ENCODE data around the gene NUDT8.
"Not testable (repeated sequence)": the region's sequence is repeated elsewhere in the genome, so short reads cannot be mapped to it uniquely, and the experiment has no call there.

Gene NUDT8

DNA sequence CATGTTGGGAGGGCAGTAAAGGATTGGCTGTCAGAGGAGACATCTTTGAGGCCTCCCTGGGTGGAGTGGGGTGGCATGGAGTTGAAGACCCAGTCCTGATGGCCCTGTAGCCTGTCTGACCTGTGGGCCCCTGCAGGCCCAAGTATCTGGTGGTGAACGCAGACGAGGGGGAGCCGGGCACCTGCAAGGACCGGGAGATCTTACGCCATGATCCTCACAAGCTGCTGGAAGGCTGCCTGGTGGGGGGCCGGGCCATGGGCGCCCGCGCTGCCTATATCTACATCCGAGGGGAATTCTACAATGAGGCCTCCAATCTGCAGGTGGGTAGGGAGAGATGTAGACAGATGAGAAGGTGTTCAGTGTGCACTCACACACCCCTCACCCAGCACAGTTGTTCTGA lies 20.4 kb downstream of the NUDT8 start:
- no peak overlapping the region for H3K4me3 Mint-ChIP-seq
- H3K9me3 Mint-ChIP-seq: no peaks in the 10 kb centered on the region
- H3K27ac Mint-ChIP-seq: no peak overlapping the region
- DNase-seq (no peak), ATAC-seq (replicated peaks) (no peak)
- H3K27me3 Mint-ChIP-seq: peaks cover 6 to 13% of the 10 kb centered on the region in 2 donors
- peaks cover 32 to 60% of the 10 kb centered on the region in 2 donors for H3K4me1 Mint-ChIP-seq
- H3K36me3 Mint-ChIP-seq: peaks cover 41 to 49% of the 10 kb centered on the region in 2 donors

DNA sequence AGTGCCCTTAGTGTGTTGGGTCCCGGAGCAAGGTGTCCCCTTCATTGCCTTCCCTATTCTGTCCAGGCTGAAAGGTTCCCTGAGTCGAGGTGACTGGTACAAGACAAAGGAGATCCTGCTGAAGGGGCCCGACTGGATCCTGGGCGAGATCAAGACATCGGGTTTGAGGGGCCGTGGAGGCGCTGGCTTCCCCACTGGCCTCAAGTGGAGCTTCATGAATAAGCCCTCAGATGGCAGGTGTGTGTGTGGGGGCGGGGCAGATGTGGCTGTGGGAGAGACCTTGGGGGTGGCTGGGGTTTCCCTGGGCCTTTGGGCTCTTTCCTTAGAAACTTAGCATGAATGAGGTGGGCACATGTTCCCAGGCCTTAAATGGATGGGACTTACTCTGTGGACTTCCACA lies 21.3 kb downstream of the NUDT8 start:
- peaks cover 24 to 52% of the 10 kb centered on the region in 2 donors for H3K4me1 Mint-ChIP-seq
- peak overlapping the region; percentile 94 for H3K4me3 Mint-ChIP-seq
- H3K9me3 Mint-ChIP-seq: no peaks in the 10 kb centered on the region
- H3K27me3 Mint-ChIP-seq: peaks cover 10 to 16% of the 10 kb centered on the region in 2 donors
- no peak for ATAC-seq (replicated peaks)
- DNase-seq: no peak
- peak overlapping the region; percentile 47 for H3K27ac Mint-ChIP-seq
- H3K36me3 Mint-ChIP-seq: peaks cover 38 to 46% of the 10 kb centered on the region in 2 donors

DNA sequence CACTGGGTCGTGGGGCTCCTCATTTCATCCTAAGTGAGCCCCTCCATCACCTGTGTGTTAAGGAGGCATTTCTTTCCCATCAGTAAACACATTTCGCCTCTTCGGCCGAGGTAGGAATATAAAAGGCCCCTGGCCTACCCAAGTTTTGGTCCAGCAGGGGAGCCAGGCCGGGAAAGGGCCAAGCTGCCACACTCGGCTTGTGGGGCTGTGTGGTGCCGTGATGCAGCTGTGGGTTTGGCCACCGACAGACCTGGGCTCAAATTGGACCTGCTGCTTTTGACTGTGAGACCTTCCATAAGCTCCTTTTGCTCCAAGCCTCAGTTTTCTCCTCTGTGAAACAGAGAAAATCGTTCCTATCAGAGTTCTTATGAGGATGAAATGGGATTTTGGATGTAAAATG lies 22.2 kb downstream of the NUDT8 start:
- H3K36me3 Mint-ChIP-seq: peaks cover 31 to 36% of the 10 kb centered on the region in 2 donors
- peak overlapping the region; percentile 91 for H3K27ac Mint-ChIP-seq
- H3K4me1 Mint-ChIP-seq: peaks cover 18 to 42% of the 10 kb centered on the region in 2 donors
- ATAC-seq (replicated peaks): no peak
- peaks cover 10 to 19% of the 10 kb centered on the region in 2 donors for H3K27me3 Mint-ChIP-seq
- peak overlapping the region; percentile 94 for H3K4me3 Mint-ChIP-seq
- no peaks in the 10 kb centered on the region for H3K9me3 Mint-ChIP-seq
- no peak for DNase-seq

DNA sequence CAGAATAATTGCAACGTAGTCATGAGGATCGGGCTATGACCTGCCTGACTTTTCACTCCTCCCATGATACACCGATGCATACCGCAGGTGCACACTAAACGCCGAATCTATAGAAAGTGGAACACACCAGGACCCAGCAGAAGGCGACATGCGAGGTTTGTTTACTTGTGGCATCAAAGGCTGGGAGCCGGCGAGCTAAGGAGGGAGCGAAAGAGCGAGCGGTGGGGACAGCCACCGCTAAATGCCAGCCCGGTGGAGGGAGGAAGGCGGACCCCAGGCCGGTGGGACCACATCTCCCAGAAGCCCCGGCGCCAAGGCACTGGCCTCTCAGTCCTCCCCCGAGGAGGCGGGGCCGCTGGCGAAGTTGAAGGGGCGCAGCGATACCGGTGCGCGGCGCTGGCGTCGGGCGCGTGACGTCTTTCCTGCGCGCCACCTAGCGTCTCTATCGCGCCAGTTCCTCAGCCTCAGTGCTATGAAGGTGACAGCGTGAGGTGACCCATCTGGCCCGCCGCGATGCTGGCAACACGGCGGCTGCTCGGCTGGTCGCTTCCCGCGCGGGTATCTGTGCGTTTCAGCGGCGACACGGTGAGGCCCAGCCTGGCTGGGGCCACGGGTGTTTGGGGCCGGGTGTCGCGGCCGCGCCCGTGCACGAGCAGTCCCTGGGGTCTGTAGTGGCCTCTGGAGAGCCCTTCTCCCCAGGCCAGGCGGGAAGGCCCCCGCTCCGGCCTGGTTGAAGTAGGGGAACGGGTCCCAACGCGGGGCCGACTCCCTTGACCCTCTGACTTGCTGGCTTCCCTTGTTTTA lies 23.0 kb downstream of the NUDT8 start, which contains the start of gene NDUFV1:
NDUFV1 (plus strand) TSS at position 445 of the 804 bp plus-strand sequence; CDS start at position 514, 69 bp downstream.
- Mint-ChIP-seq H3K4me3 (peak within 1 kb of the TSS; percentile 94), H3K36me3 (peaks cover 25 to 28% of the 10 kb centered on the region in 2 donors), H3K9me3 (no peaks in the 10 kb centered on the region), H3K27ac (peak within 1 kb of the TSS; percentile 91), H3K4me1 (peaks cover 16 to 34% of the 10 kb centered on the region in 2 donors), H3K27me3 (peaks cover 10 to 19% of the 10 kb centered on the region in 2 donors)
- DNase-seq (peak; percentile 94), ATAC-seq (replicated peaks) (peak; percentile 99 to 100)

DNA sequence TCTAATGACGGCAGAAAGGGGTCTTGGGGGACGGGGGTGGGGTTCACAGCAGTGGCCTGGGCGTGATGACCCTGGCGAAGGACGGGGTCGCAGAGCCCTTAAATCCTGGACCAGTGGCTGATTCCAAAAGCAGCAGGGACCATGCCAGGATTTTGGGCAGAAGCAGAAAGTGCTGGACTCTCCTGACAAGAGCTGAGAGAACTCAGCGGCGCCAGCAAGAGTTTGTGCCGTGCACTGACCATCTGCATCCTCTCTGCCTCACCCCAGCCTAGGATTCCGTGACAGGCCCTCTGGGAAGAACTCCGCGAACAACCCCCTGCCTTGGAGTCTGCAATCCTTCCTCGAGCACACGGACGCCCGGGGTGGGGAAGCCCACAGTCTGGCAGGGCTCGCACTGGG lies 23.6 kb downstream of the NUDT8 start:
- ATAC-seq (replicated peaks) (no peak), DNase-seq (no peak)
- Mint-ChIP-seq H3K4me3 (peak overlapping the region; percentile 94), H3K27me3 (peaks cover 10 to 19% of the 10 kb centered on the region in 2 donors), H3K36me3 (peaks cover 21 to 24% of the 10 kb centered on the region in 2 donors), H3K9me3 (no peaks in the 10 kb centered on the region), H3K27ac (peak overlapping the region; percentile 91), H3K4me1 (peaks cover 16 to 34% of the 10 kb centered on the region in 2 donors)

DNA sequence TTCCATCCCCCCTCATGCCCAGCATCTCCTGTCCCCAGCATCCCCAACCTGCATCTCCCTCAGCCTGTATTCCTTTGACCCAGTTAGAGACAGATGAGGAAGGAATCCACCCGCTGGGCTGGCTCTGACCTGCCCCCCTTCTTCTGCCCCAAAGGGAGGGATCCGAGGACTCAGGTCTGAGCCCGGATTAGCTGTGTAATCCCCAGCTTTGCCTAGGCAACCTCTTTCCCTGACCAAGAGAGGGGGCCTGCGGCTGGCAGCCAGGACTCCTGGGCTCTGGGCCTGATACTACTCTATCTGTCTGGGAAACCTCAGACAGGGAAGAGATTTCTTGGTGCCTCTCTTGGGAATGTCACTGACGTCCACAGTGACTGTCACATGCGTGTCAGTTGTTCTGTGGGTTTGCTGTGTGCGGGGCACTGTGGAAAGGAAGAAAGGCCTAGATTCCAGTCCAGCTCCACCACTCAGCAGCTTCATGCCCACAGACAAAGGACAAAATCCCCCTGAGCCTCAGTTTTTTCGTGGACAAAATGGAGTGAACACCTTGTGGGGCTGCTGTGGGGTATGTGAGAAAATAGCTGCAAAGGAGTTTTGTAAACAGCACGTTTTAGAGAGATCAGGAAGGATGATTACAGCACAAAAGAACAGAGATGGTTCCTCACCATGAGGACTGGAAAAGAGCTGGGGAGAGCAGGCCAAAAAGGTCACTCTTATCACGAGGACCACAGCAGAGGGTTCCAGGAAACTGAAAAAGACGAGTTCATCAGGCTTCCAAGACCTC lies 24.3 kb downstream of the NUDT8 start:
- peak overlapping the region; percentile 71 to 76 for H3K4me3 Mint-ChIP-seq
- peaks cover 17 to 19% of the 10 kb centered on the region in 2 donors for H3K27me3 Mint-ChIP-seq
- H3K36me3 Mint-ChIP-seq: peaks cover 15 to 17% of the 10 kb centered on the region in 2 donors
- DNase-seq (no peak), ATAC-seq (replicated peaks) (no peak)
- H3K9me3 Mint-ChIP-seq: no peaks in the 10 kb centered on the region
- peak overlapping the region; percentile 77 for H3K27ac Mint-ChIP-seq
- peaks cover 21 to 41% of the 10 kb centered on the region in 2 donors for H3K4me1 Mint-ChIP-seq

DNA sequence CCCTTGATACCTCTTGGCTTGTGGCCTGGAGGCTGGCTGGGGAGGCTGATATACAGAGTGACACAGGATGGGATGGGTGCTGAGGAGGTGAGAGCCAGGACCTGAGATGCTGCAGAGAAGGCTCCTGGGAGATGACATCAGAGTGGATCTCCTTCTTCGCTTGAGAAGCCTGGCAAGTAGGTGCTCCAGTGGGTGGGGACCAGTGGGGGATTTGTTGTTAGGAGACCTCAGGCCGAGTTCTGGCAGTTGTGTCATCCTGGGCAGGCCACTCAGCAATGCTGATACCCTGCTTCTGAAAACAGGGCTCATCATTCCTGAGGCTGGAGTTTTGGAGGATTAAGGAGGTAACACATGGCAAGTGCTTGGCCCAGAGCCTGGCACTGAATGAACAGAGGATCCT lies 24.9 kb downstream of the NUDT8 start:
- Mint-ChIP-seq H3K27me3 (peaks cover 17 to 19% of the 10 kb centered on the region in 2 donors), H3K36me3 (peaks cover 10 to 13% of the 10 kb centered on the region in 2 donors), H3K27ac (no peak overlapping the region), H3K4me1 (peaks cover 23 to 47% of the 10 kb centered on the region in 2 donors), H3K9me3 (no peaks in the 10 kb centered on the region), H3K4me3 (peak overlapping the region in 1 of 2 donors; percentile 60)
- ATAC-seq (replicated peaks) (no peak), DNase-seq (no peak)

DNA sequence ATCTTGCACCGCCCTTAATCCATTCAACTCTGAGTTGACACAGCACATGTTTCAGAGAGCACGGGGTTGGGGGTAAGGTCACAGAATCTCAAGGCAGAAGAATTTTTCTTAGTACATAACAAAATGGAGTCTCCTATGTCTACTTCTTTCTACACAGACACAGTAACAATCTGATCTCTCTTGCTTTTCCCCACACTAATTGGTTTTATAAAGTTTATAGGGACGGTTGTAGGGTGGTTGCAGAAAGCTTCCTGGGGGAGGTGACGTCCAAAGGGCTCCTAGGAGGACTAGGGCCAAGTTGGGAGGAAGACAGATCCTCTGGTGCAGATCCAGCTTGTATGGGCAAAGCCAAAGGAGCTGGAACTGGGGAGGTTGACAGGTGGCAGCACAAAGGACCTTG lies 25.6 kb downstream of the NUDT8 start:
- Mint-ChIP-seq H3K4me1 (peaks cover 21 to 46% of the 10 kb centered on the region in 2 donors), H3K27me3 (peaks cover 17 to 19% of the 10 kb centered on the region in 2 donors), H3K4me3 (peak overlapping the region in 1 of 2 donors; percentile 60), H3K36me3 (peaks cover 9 to 10% of the 10 kb centered on the region in 2 donors)
- H3K9me3 Mint-ChIP-seq; DNase-seq; H3K27ac Mint-ChIP-seq; ATAC-seq (replicated peaks): not testable (repeated sequence)

DNA sequence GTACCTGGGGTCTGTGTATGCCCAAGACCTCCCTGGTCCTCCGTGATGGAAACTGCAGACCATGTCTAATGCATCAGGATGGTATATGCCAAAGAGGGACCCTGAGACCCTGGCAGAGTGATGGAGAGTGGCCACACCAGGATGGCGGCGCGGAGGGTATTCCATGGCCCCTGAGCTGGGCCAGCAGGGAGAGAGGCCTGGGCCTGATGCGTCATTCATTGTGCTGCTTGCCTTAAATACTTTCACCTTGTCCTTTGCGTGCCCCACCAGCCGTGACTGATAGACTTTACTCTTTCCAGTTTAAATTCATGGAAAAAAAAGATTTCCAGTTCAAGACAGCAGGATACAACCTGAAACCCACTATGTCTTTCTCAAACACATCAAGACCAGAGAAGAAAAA lies 28.6 kb downstream of the NUDT8 start:
- H3K36me3 Mint-ChIP-seq: peaks cover 2 to 3% of the 10 kb centered on the region in 2 donors
- no peak for ATAC-seq (replicated peaks)
- no peak overlapping the region for H3K27ac Mint-ChIP-seq
- peaks cover 0 to 2% of the 10 kb centered on the region in 2 donors for H3K9me3 Mint-ChIP-seq
- H3K27me3 Mint-ChIP-seq: peaks cover 17 to 19% of the 10 kb centered on the region in 2 donors
- H3K4me3 Mint-ChIP-seq: no peak overlapping the region
- H3K4me1 Mint-ChIP-seq: peaks cover 12 to 25% of the 10 kb centered on the region in 2 donors
- no peak for DNase-seq

DNA sequence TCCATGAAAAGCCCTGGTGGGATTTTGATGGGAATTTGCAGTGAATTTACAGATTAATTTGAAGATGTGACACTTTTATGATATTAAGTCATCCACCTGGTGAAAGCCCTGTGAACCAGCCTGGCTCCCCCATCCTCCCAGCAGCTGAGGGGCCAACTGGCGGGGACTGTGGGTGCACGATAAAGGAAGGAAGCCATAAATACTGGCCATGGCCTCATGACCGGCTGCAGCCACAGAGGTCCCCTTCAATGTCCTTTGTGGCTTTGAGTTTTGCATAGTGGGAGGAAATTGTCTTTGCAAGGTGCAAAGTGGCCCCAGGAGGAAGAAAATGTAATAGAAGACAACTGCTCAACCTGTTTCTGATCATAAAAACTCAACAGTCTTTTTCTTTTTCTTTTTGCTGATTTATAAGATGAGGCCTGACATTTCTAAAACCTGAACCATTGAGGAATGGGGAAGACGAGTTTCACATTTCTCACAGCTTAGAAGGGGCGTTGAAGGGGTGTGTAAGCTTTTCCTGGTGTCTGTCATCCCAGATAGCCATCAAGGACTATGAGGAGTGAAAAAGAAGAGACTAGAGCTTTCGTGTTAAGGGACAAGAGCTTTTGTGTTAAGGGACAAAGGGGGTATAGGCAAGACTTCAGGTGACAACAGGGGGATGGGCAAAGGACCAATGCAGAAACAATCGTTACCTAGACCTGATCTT lies 29.3 kb downstream of the NUDT8 start:
- DNase-seq (no peak), ATAC-seq (replicated peaks) (peak; percentile 67 to 69)
- Mint-ChIP-seq H3K36me3 (peaks cover 2 to 3% of the 10 kb centered on the region in 2 donors), H3K27ac (no peak overlapping the region), H3K4me1 (peaks cover 9 to 20% of the 10 kb centered on the region in 2 donors), H3K4me3 (no peak overlapping the region), H3K27me3 (peaks cover 16 to 17% of the 10 kb centered on the region in 2 donors), H3K9me3 (peaks cover 0 to 2% of the 10 kb centered on the region in 2 donors)

DNA sequence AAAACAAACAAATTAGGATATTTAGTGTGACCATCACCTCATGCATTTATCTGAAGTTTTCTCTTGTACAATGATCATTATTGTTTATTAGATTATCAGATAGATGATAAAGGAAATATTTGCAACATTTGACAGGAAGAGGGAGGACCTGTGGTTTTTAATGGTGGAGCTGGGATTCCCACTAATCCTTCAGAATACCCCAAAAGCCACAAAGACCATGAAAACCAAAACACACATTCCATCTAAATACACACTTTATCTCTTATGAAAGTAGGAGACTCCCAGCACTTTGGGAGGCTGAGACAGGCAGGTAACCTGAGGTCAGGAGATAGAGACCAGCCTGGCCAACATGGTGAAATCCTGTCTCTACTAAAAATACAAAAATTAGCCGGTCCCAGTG lies 30.6 kb downstream of the NUDT8 start:
- DNase-seq: no peak
- H3K4me1 Mint-ChIP-seq: peaks cover 9 to 17% of the 10 kb centered on the region in 2 donors
- H3K9me3 Mint-ChIP-seq: peaks cover 0 to 2% of the 10 kb centered on the region in 2 donors
- H3K27me3 Mint-ChIP-seq: peaks cover 5 to 9% of the 10 kb centered on the region in 2 donors
- no peak for ATAC-seq (replicated peaks)
- H3K27ac Mint-ChIP-seq: no peak overlapping the region
- peaks cover 2 to 3% of the 10 kb centered on the region in 2 donors for H3K36me3 Mint-ChIP-seq
- H3K4me3 Mint-ChIP-seq: no peak overlapping the region

DNA sequence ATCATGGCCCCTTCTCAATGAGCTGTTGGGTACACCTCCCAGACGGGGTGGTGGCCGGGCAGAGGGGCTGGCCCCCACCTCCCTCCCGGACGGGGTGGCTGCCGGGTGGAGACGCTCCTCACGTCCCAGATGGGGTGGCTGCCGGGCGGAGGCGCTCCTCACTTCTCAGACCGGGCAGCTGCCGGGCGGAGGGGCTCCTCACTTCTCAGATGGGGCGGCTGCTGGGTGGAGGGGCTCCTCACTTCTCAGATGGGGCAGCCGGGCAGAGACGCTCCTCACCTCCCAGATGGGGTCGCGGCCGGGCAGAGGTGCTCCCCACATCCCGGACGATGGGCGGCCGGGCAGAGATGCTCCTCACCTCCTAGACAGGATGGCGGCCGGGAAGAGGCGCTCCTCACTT lies 31.8 kb downstream of the NUDT8 start:
- not testable (repeated sequence) for H3K36me3 Mint-ChIP-seq; ATAC-seq (replicated peaks); H3K9me3 Mint-ChIP-seq; DNase-seq; H3K4me3 Mint-ChIP-seq; H3K27me3 Mint-ChIP-seq
- Mint-ChIP-seq H3K27ac (peak overlapping the region; percentile 5), H3K4me1 (peaks cover 9 to 17% of the 10 kb centered on the region in 2 donors)

DNA sequence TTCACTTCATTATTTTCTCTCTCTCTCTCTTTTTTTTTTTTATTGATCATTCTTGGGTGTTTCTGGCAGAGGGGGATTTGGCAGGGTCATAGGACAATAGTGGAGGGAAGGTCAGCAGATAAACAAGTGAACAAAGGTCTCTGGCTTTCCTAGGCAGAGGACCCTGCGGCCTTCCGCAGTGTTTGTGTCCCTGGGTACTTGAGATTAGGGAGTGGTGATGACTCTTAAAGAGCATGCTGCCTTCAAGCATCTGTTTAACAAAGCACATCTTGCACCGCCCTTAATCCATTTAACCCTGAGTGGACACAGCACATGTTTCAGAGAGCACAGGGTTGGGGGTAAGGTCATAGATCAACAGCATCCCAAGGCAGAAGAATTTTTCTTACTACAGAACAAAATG lies 32.3 kb downstream of the NUDT8 start:
- H3K27ac Mint-ChIP-seq; H3K4me3 Mint-ChIP-seq; H3K9me3 Mint-ChIP-seq; H3K27me3 Mint-ChIP-seq; H3K36me3 Mint-ChIP-seq; ATAC-seq (replicated peaks); DNase-seq: not testable (repeated sequence)
- H3K4me1 Mint-ChIP-seq: peaks cover 9 to 17% of the 10 kb centered on the region in 2 donors

All from stimulated activated naive B cell treated with anti-CD40 and anti-IgM and Interleukin-4, amounts not matched to agents 10 μg/mL and 1 μg/mL and 100 μg/mL, for 72 hours (primary cell).